Stimulated activated naive CD4-positive, alpha-beta T cell (primary cell): ENCODE measurements around the gene CAMSAP1.
"Not testable (repeated sequence)": the region's sequence is repeated elsewhere in the genome, so short reads cannot be mapped to it uniquely, and the experiment has no call there.

ENCODE experiments used
- DNase-seq, 6 experiments: peaks; one replicate each; lab custom pipeline; 2025; lab: John Stamatoyannopoulos, UW

CAMSAP1 gene

GRCh38 chr9:135920973-135921585 lies 13.7 kb upstream of the CAMSAP1 start:
- no peak for DNase-seq

- DNase-seq = no peak
Measured at GRCh38 chr9:135920256-135920930, 13.0 kb upstream of the CAMSAP1 start.

DNA sequence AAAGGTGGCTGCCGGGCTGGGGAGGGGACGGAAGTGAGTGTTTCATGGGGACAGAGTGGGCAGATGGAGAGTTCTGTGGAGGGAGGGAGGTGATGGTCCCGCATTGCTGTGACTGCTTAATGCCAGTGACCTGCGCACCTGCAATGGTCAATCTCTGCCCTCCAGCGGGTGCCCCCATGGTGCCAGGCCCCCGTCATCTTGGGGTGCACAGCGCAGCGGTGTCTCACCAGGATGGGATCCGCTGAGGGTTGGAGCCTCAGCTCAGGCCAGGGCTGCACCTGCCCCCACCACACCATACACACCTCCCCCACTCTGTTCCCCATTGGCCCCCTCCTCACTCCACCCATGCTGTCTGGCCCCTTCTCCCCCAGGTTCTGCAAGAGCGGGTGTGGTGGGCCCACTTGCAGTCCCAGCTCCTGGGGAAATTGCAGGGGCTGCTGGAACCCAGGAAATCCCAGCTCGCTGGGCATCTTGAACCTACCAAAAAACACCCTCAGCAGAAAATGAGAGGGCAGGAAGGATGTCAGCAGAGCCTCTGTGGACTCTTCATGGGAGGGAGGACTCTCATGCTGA lies 12.1 kb upstream of the CAMSAP1 start:
- no peak for DNase-seq

GRCh38 chr9:135916227-135916626 lies 8.9 kb upstream of the CAMSAP1 start:
- not testable (repeated sequence) for DNase-seq

DNA sequence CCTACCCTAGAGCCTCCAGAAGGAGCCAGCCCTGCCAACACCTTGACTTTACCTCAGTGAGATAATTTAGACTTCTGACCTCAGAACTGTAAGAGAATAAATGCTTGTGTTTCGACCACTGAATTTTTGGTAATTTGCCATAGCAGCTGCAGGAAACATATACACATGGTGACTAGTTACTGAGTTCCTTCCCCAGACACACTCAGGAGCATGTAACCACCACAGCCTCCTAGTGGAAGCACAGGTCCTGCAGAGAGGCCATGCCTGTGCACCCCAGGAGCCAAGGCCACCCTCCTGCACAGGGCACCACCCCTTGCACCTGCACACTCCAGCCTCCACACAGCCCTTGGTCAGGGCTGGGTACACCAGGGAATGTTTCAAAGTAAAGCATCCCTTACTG lies 7.6 kb upstream of the CAMSAP1 start:
- no peak for DNase-seq

DNA sequence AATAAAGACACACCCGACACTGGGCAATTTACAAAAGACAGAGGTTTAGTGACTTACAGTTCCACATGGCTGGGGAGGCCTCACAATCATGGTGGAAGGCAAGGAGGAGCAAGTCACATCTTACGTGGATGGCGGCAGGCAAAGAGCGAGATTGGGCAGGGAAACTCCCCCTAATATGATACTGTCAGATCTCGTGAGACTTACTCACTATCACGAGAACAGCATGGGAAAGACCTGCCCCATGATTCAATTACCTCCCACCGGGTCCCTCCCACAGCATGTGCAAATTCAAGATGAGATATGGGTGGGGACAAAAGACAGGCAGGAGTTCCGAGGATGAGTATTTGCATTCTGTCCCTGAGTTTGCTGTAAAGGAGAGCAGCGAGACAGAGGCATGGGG lies 3.9 kb upstream of the CAMSAP1 start:
- DNase-seq = not testable (repeated sequence)

DNA sequence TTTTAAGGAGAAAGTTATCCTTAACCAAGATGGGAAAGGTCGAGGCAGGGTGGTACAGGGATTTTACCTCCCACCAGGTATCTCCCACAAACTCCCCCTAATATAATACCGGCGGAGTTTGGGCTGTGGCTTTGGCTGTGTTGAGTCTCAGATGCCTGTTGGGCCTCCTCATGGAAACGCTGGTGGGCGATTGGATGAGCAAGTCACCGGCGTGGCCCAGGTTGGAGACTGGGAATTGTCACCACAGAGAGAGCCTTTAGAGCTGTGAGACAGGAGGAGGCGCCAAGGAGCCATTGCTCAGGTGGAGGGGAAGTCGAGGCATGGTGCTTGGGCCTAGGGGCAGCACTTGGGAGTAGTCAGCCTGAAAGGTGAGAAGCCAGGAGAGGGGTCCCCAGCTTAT lies 3.4 kb upstream of the CAMSAP1 start:
- DNase-seq = no peak

DNA sequence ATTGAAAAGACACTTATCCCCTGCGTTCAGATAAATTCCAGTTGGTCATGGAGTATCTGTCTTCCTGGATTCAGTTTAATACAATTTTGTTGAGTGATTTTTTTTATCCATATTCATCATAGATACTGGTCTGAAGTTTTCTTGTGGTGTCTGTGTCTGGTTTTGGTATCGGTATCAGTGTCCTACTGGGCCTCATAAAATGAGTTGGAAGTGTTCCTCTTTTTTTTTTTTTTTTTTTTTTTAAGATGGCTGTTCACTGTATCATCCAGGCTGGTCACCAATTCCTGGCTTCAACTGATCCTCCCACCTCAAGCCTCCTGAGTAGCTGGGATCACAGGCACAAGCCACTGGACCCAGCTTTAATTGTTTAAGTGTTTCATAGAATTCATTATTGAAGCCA lies 2.9 kb upstream of the CAMSAP1 start:
- DNase-seq = no peak

DNA sequence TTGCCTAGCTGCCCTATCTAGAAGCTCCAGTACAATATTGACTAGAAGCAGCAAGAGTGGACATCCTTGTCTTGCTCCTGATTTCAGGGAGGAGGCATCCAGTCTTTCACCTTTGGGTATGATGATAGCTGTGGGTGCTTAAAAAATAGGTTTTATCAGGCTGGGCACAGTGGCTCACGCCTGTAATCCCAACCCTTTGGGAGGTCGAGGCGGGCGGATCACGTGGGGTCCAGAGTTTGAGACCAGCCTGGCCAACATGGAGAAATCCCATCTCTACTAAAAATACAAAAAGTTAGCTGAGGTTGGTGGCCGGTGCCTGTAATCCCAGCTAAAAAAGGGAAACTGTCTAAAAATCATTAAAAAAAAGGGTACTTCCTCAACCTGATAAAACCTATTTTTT lies 2.0 kb upstream of the CAMSAP1 start:
- DNase-seq = no peak

GRCh38 chr9:135908754-135909204 lies 1.4 kb upstream of the CAMSAP1 start:
- DNase-seq = no peak

DNA sequence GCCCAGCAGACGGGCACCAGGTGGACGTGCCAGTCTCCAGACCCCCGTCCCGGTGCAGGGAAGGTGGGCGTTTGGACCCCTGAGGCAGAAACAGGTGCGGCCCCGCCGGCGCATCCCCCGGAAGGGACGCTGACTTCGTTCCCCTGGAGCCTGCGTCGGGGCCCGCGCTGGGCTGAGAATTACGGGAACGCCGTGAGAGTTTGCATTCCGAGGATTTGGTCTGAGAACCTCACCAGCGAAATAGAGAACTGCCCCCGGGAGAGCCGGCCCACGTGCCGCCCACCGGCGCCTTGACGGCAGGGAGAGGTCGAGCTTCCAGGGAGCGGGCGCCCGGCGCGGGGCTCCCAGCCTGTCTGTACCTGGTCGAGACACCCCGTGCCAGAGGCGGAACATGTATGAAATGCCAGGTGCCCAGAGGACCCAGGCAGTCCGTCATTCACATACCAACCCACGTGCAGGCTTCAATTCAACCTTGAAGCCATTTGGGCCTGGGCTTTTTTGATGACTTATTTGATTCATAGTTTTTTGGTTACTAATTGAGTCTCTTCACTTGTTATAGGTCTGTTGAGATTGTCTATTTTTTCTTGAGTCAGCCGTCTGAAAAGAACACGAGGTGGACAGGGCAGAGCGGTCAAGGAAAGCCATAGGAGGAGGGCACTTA lies 877 bp upstream of the CAMSAP1 start:
- DNase-seq = peak in 1 of 6 experiments; percentile 23

DNA sequence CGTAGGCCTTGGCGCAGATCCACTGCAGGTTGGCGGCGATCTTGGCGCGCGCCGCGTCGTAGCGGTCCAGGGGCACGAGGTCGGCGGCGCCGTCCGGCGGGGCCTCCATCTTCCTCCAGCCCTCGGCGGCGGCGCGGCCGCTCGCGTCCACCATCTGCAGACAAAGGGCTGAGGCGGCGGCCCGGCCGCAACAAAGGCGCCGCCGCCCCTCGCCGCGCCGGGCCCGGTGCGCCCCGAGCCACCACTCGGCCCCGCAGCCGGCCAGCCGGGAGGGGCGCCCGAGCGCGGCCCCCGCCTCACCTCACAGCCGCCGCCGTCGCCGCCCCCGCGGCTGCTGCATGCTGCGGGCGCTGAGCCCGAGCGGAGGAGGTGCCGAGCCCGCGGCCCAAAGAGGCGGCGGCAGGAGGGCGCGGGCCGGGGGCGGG lies 328 bp downstream of the CAMSAP1 start:
- DNase-seq = no peak

DNA sequence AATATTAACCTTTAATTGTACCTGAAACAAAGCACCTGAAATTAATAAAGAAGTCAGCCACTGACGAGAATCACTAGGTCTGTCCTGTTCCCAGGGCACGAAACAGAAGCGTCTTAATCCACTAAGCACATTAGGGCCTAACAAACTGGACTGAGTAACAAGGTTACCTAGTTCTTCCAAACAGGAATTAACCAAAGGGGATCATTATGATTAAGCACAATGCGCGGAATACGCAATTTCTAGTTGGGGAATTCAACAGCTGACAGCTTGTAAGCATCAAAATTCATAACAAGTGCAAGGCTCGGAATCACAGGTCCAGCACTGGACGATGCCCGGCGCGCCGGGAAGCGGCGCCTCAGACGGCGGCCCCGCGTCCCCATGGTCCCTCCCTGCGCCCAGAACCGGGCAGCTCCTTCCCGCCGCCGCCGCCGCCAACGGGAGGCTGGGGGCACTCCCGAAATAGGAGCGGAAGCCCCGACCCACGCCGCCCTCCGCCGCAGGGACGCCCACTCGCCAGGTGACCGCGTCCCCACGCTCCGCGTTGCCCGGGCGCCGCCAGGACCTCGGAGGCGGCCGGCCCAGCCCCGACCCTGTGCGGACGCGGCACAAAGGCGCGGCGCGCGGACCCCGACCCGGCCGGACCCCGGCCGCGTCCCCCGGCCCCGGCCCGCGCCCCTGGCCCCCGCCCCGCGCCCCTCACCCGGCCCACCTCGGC lies 898 bp downstream of the CAMSAP1 start:
- peak in 3 of 6 experiments; percentile 5 to 25 (median 16) for DNase-seq

GRCh38 chr9:135905380-135906258 lies 1.7 kb downstream of the CAMSAP1 start:
- peak in 2 of 6 experiments; percentile 19 to 34 for DNase-seq

DNA sequence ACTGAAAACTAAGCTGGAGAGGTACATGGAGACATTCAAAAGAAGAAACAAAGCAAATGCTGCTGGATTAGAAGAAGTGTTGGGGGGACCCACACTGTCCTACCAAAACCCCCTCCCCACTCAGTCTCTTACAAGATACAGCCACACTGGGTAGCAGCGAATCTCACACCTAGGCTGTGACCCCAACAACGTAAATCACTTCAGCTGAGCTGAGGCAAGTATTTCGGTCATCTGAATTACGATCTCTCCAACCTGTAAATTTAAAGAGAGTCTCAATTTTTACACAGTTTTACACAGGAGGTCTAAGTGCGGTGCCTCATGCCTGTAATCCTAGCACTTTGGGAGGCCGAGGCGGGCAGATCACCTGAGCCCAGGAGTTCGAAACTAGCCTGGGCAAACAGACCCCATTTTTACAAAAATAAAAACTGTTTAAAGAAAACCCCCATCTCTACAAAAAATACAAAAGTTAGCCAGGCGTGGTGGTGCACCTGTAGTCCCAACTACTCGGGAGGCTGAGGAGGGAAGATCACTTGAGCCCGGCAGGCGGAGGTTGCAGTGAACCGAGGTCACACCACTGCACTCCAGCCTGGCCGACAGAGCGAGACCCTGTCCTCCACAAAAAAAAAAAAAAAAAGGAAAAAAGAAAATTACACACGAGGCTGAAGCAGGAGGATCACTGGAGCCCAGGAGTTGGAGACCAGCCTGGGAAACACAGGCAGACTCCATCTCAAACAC lies 3.4 kb downstream of the CAMSAP1 start:
- no peak for DNase-seq

DNA sequence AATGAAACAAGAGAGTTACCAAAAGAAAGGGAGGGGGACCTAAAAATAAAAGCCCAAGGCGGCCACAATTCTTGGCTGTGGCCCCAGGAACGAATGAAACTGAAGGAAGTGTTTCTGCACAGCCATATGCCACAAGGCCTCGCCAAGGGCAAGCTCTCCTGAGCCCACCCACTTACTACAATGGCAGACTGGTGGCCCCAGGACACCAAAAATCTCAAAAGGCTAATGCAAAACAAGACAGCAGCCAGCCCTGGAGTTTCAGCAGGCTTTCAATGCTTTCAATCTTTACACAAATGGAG lies 4.0 kb downstream of the CAMSAP1 start:
- no peak for DNase-seq

- DNase-seq = no peak
Measured at GRCh38 chr9:135902655-135903357, 4.5 kb downstream of the CAMSAP1 start.

DNA sequence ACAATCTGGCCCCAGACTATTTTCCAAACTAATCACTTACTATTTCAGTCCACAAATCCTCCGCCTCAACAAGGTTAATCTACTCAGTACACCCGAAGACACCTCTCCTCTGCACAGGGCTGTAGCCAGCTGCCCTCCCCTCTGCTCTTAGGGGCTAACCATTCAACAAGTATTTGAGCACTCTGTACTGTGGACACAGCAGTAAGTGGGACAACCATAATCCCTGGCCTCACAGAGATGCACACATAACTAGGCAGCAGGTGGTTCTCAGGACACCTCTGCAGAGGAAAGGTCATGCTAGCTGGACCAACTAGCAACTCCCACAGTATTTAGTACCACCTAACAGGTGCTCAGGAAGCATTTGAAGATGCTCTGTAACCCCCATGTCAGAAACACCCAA lies 5.5 kb downstream of the CAMSAP1 start:
- DNase-seq = no peak

DNA sequence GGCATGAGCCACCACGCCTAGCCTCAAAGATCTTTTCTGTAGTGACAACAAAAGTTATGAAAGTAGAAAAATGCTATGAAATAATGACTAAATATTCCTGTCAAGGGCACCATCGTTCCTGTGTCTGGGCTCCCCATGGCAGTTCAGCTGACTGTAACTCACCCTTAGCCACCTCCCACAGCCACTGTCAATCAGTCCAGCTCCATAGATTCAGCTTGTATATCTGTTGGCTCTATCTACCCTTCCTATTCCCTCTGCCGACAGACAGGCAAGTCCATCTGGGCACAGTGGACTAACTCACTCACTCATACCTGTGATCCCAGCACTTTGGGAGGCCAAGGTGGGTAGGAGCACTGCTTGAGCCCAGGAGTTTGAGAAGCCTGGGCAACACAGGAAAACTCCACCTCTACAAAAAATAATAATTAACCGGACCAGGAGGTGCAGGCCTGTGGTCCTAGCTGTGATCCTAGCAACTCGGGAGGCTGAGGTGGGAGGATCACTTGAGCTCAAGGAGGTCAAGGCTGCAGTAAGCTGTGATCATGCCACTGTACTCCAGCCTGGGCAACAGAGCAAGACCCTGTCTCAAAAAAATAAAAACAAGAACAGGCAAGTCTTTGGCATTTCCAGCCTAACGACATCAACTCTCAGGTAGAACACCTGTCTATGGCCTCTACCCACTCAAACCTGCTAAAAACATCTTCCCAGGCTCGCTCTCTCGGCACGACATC lies 6.2 kb downstream of the CAMSAP1 start:
- no peak for DNase-seq
